GM21576 (cell line): ENCODE results near the gene RELN.

ENCODE experiments used
- ATAC-seq: cut with Tn5 transposase; IDR thresholded peaks from one replicate; pipeline ENCODE4 v1.9.1; 2021; ENCODE audit warnings: mild to moderate bottlenecking, moderate library complexity; ENCODE audit not compliant: unreplicated experiment

The RELN gene

DNA sequence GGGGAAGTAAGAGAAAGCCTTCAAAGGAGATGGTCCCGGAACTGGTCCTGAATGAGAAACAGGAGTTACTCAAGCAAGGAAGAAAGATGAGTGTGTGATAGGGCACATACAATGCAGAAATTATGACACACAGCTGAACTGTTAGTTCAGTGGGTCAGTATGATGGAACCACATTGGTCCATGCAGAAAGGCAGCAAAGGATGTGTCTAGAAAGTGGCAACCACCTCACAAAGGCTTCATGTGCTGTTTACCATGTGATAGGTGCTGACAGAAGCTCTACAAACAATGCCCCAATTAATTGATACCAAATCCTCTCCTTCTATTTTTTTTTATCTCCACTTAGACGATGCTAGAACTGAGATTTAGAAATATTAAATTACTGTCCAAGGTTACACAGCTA, 258.3 kb downstream of the RELN start:
- no peak for ATAC-seq

DNA sequence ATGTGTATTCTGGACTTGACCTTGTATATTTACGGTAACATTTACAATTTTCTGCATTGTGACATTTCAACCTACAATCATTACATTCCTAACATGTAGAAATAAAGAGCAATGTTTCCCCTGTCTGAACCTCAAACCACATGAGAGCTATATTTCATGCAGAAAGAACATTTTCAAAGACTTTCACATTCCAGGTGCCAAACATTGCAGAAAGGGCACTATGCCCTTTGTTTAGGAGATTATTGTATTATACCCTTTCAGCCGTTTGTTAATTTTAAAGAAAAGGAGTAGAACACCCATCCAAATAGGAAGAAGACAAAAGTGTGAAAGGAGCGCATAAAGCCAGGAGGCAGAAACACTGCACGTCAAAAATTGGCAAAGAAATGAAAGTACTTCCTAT, 260.4 kb downstream of the RELN start:
- no peak for ATAC-seq

DNA sequence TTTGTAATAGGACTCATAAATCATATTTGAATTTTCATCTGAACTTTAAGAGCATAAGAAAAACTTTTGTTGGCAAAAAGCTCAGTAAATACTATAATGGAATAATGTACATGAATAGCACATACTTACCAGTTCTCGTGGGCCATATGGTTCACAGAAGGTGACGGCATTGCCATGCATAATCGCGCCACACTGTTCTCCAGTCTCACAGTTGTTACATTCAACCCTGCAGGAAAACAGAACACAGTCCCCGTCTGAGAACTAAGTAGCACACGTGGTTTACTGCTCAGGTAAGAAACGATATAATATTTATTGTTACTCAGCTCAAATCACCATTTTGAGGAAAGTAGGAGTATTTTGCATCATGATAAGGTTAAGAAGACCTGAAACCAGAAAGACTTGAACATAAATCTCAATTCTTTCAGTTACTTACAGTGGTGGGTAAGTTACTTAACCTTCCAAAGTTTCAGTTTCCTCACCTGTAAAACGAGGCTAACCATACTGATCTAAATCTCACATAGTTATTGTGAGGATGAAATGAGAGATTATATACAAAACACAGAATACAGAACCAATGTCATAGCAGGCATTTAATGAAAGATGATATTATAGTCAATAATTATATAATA, 261.4 kb downstream of the RELN start:
- ATAC-seq: no peak

DNA sequence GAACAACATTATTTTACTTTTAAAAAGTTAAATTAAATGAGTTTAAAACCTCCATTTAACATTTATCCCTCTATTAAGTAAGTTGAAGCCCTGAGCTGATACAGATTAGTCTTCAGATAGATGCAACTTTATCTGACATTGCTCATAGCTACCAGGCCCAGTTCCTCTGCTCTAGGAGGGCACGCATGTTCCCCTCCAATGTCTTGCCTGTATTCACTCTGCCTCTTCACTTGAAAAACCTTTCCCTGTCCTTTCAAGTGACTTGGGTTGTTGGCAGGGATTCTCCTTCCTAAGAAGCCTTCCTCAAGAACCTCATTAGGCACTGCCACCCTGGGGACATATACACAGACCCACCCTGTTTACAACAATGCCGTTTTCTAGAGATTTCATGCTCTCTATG, 270.4 kb downstream of the RELN start:
- no peak for ATAC-seq

DNA sequence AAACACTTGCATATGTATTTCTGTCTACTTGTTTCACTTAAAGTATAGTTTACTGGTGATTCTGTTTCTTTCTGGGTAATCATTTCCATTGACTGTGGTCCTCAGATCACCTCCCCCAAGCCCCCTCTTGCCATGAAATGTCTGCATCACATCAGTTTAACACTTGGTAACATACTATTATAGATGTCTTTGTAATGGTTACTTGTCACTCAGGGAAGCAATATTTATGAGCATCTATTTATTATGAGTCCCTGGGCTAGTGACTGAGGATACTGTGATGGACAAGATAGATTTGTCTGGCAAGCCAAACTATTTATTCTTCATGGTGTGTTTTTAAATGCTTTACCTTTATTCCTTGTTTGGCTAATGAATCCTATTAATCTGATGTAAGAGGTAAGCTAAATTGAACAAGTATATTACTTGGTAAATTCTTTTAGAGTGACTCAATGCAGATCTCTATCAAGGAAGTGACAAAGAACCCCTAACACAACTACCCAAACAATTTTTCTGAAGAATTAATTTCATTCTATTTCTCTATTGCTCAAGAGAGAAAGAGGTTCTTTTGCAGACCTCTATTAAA, 270.9 kb downstream of the RELN start:
- no peak for ATAC-seq

DNA sequence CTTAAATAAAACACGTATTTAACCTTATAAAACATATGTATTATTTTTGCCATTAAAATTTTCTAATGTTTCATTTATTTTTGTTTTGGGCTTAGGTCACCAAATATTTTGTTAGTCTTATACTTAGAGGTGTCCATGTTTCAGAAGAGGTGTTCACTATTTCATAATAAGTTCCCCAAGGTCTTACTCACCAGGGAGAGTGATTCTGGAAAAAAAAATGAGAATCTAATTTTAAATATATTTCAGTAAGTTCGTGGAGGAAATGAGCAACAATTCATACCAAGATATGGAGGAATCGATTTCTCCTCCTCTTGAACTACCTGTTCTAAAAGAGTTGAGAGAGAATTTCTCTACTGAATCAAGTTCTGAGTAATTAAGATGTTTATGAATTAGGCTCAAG, 271.9 kb downstream of the RELN start:
- ATAC-seq: no peak

DNA sequence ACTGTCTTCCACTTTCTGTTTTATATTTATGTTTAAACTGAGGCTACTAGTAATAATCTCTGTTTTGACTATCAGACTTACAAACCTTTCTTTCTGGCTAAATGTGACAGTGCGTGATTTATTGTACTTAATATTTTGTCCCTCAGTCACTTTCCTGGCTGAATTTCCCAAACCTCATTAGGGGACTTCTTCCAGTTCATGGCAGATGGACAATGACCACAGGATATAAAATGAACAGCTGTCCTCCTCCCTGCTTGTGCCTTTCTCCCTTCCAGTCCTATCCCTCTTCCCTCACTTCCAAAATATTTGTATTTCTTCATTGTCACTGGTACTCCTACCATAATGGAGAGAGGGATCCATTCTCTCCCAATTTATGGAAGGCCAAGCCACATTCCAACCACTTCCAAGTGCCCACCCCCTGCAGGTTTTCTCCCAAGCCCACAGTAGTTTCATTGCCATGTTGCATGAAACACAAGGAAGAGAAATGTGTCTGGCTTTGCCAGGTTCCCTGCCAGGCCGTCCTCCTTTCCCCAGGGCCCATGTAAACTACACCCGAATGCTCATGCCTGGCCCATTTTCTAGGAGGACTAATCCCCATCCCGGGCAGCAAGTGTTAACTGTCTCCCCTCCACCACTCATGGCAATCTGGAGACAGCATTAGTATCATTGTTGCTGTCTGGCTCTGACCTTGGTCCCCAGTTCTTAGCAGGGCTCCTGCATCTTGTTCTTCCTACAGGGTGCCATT, 273.9 kb downstream of the RELN start:
- no peak for ATAC-seq

DNA sequence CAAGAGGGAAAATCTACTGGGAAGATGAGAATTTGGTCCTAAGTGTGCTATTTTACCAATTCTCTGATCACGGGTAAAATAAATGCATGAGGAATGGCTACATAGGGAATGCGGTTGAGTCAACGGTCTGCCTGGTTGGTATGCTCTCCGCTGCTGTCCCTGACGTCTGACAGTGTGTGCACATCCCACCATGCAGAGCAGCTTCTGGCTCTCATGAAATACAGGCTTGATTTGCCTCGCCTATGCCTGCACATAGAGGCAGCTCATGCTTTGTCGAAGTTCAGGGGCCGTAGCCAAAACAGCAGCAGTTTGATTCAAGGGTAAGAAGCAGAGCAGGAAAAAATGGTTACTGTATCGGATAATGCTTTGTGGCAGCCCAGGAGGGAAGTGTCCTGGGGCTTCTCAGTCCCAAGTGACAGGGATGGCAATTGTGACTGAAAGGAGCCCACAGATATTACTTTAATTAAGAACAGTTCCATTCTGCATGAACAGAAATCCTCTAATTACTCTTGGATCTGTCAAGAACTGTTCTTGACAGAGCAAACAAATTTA, 275.0 kb downstream of the RELN start:
- no peak for ATAC-seq

DNA sequence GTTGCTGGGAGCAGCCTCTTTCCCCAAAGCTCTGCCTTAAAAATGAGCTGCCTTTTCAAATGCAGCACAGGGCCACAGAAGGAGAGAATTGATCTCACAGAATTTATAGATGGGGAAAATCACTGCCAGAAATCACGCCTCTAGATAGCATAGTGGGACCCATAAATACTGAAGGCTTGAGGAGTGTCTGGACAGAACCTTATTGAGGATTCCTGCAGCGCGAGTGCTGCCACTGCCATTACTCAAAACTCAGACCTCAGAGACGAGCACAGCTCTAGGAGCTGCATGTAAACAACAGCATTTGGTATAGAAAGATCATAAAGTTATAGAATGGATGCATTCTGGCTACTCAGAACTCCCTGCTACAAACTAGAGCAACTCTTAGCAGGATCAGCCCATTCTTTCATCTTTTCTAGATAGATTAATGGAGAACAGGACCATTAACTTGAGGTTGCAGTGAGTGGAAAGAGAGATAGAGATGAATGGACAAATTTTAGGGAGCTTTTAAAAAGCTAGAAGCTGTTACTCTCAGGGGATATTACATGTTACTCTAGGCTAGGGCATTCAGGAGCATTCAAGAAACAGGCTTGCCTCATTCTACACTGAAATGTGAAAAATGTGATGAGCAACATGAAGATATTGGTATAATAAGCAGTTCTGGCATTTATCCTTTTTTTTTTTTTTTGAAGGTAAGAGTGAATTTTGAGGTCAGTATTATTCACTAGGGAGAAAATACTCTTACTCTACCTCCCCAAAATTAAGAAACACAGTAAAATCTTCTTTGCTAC, 276.3 kb downstream of the RELN start:
- ATAC-seq: no peak

DNA sequence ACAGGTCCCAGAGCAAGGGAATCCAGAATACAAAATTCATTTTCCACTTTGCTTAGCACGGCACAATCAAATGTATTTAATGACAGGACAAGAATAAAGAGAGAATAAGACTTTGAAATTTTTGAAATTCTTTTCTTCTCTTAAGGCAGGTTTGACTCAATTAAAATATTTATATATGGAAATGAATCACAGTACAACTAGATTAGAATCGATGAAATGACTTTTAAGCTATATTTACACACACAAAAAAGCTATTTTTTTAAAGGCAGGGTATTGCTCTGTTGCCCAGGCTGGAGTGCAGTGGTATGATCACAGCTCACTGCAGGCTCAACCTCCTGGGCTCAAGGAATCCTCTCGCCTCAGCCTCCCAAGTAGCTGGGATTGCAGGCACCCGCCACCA, 278.0 kb downstream of the RELN start:
- ATAC-seq: no peak

DNA sequence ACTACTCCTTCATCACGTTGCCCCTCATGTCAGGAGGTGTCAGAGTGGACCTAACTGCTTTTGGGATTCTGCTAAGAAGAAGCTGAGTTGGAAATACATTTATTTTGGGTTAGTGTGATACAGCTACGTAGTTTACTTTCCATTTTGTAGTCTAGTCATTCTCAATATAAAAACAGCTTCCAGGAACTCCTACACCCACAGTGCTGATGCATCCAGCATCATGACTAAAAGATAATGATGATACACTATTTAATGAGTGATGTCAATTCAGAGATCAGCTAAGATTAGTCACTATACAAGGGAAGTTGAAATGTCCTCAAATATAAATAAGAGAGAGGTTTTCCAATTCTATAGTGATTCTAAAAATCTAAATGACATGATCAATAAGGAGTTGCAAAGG, 279.2 kb downstream of the RELN start:
- ATAC-seq: no peak

DNA sequence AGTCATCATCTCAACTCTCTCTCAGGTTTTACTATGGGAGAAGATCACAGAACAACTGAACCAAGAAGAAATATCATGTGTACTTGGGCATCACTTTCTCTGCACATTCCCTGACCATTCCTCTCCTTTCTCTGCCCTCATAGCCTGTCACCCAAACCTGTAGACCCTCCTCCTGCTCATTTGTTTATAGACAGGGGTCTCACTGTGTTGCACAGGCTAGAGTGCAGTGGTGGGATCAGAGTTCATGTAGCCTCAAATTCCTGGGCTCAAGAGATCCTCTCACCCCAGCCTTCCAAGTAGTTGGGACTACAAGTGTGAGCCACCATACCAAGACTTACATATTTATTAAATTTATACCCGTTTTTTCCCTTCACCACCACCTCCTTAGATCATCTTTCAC, 282.7 kb downstream of the RELN start:
- no peak for ATAC-seq

DNA sequence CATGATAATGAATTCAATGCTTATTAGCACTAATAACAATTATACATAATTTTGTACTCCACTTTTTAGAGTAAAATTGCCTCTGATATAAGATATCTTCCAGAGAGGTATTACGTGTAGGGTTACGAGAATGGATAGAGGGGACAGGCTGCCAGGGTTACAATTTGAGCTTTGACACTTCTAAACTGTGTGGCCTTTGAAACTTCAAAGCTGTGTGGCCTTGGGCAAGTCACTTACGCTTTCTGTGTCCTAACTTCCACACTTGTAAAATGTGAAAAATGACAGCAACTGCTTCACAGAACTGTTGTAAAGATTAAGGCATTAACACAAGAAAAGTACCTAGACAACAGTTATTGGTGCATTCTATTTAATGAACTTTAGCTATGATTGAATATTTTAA, 283.9 kb downstream of the RELN start:
- no peak for ATAC-seq

DNA sequence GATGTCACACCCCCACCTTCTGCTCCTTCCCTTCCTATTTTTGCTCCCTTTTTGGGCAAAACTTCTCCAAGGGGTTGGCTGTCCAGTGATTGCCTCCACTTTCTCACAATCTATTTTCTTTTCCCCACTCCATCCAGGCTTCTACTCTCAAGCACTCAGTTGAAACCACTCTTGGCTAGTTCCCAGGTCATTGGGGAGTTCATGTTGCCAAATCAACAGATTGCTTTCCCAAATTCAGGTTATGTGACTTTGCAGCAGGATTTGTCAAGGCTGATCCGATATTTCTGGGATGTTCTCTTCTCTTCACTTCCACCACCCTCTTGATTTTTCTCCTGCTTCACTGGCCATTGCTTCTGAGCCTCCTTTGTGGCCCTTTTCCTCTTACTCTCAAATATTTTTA, 284.8 kb downstream of the RELN start:
- ATAC-seq: no peak

DNA sequence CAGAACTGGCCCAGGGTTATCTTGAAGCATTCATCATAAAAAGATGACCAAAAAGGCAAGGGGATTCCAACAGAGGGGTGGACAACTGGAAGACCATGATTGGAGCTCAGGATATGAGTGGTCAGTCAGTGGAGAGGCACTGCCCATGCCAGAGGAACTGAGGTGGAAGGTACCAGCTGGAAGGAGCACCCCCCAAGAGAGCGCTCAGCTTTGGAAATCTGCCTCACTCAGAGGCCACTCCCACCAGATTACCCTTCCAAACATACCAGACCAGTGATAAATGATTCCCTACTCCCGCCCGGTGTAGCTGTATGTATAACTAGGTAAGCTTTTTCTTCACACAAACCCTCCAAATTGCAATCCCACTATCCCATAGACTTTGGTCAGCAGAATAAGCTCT, 286.5 kb downstream of the RELN start:
- no peak for ATAC-seq

DNA sequence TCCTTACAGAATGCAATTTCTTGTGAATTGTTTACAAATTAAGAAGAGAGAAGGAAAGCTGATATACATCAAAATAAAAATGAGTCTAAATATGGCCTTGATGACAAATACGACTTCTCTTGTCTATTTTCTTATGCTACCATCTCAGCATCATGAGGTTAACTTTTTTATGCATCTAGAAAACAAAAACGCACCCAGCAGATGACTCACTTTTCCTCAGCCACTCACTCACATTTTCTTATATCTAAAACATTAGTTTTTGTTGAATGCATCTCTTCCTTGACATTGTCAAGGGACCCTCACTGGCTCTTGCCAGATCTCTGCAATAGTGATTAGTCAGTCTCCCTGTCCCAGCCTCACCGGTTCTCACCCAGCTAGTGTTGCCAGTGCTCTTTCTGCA, 287.0 kb downstream of the RELN start:
- no peak for ATAC-seq

DNA sequence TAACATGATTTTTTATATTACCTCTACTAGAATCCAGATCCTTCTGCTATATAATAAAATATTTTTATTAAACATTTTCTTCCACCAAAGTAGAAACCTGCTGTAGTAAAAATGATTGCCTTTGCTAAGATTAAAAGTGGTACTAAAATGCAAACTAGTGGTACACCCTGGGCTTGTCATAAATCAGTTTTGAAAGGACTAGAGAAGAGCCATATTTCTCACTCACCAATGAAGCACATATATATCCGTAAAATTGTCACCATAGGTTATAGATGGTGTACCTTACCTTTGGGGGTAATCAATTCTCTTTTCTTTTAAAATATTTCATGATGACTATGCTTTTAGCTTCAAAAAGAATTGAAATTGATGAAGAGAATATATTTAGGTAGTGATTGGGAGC, 290.4 kb downstream of the RELN start:
- ATAC-seq: no peak

DNA sequence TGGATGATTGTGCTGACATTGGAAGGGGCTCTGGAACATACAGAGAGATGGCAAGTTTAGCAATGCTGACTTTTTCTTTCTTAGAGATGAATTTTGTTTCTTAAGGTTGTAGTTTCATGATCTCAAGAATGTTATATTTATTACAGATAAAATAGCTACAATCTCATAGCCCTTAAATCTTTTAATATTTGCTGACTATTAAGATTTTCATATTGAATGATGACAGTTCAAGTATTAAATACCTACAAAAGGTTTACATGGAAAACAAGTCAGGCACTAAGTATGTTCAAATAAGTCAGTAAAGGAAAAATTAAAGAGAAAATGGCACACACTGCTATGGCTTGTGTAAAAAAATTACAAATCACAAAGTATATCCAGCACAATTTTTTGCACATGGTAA, 291.4 kb downstream of the RELN start:
- ATAC-seq: no peak

DNA sequence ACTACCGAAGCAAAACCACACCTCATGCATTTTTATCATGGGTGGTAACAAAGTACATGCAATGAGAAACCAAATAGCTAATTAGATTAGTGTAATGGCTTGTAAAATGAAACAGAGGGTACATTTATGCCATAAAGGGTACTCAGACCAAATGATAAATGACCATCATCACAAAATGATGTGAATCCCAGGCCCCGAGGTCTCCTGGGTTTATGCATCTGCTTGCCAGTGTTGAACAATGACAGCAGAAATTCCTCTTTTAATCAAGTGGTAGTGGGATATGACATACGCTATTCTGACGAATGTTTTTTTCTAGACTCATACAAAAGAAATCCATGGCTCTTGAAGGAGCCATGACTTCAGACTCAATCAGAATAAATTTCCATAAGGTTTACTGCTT, 293.9 kb downstream of the RELN start:
- ATAC-seq: no peak

DNA sequence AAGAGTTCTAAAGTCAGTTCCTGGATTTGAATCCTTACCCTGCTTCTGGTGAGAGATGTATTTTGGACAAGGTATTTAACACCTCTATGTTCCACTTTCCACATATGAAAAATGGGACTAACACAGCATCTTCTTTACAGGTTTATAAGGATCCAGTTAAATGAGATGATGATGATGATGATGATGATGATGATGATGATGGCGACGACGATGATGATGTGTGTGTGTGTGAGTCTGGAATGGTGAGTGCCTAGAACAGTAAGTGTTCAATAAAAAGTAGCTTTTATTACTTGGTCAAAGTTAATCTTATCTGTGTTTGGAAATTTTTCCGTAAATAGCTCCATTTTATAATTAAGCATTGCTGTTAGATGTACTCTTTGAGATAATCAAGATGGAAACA, 295.2 kb downstream of the RELN start:
- no peak for ATAC-seq

DNA sequence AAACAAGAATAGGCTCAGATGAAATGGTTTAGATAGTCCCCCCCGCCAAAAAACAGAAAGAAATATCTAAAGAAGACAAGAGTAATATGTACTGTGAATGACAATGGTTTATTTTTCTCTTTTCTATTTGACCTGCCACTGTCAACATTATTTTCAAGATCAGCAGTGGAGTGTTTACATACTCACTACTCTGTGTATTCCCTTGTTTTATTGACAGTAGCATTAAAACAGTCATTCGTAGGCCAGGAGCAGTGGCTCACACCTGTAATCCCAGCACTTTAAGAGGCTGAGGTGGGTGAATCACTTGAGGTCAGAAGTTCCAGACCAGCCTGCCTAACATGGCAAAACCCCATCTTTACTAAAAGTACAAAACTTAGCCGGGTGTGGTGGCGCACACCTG, 298.2 kb downstream of the RELN start:
- ATAC-seq: no peak
